RWPE1 (cell line): ENCODE results near the gene APOL2.
"Not testable (repeated sequence)": the region's sequence is repeated elsewhere in the genome, so short reads cannot be mapped to it uniquely, and the experiment has no call there.

Source experiments
- CTCF ChIA-PET: fragments of 350-600 bp; sonication (Branson Sonifier 250); formaldehyde crosslinking; extraction: SDS; loops from one replicate; lab custom pipeline; 2021; lab: Yijun Ruan, JAX
- POLR2A ChIA-PET: fragments of 400-600 bp; formaldehyde crosslinking; extraction: SDS; loops from one replicate; lab custom pipeline; 2020; ENCODE audit warnings: antibody characterized with exemption; ENCODE audit not compliant: low non-redundant PET; lab: Yijun Ruan, JAX
- DNase-seq: peaks from one replicate; pipeline ENCODE4 v3.0.0; 2012; ENCODE audit warnings: low spot score
- H3K27ac ChIP-seq: fragments of 450-650 bp; 2 replicates; pipeline ENCODE4 v1.5.1; 2017
- CTCF ChIP-seq: fragments of 450-650 bp; conservative IDR thresholded peaks from 2 replicates; pipeline ENCODE4 v1.5.1; 2017; ENCODE audit warnings: low read depth, mild to moderate bottlenecking

Gene APOL2

GRCh38 chr22:36253523-36254490, 14.5 kb upstream of the APOL2 start:
- POLR2A ChIA-PET = no interaction called here
- H3K27ac ChIP-seq = peak overlapping the region; percentile 6; the same call in 1 of the 2 replicates
- no peak for TF ChIP-seq CTCF
- CTCF ChIA-PET = interaction anchor here (0.6 kb wide), 1 partner anchor 33 kb away, joined by 3 read pairs; no protein-coding TSS in a partner anchor
- no peak for DNase-seq

- ChIA-PET CTCF (interaction anchor here (0.6 to 1.1 kb wide), 2 partner anchors 13 to 33 kb away, joined by 3 read pairs; partner anchors contain the start of gene APOL2), POLR2A (no interaction called here)
- no peak for TF ChIP-seq CTCF
- H3K27ac ChIP-seq = peak within 1 kb of the TSS; percentile 6; the same call in 1 of the 2 replicates
- no peak for DNase-seq
Observed at GRCh38 chr22:36252754-36253522, 13.6 kb upstream of the APOL2 start, which contains the start of gene APOL1. Gene APOL1 (plus strand): TSS chr22:36253133. CDS start chr22:36254956, 1,823 bp downstream.

- DNase-seq, H3K27ac ChIP-seq, POLR2A ChIA-PET: not testable (repeated sequence)
- CTCF ChIA-PET = interaction anchor here (1.1 kb wide), 1 partner anchor 13 kb away, joined by 3 read pairs; the partner anchor contains the start of gene APOL2
Observed at GRCh38 chr22:36251979-36252608, 12.8 kb upstream of the APOL2 start.

- POLR2A ChIA-PET, DNase-seq, H3K27ac ChIP-seq, CTCF ChIA-PET: not testable (repeated sequence)
Observed at GRCh38 chr22:36250292-36250960, 11.1 kb upstream of the APOL2 start.

GRCh38 chr22:36249160-36249559, 9.8 kb upstream of the APOL2 start:
- CTCF ChIA-PET = no interaction called here
- POLR2A ChIA-PET = no interaction called here
- no peak overlapping the region for H3K27ac ChIP-seq
- no peak for DNase-seq
- no peak for TF ChIP-seq CTCF

GRCh38 chr22:36247955-36248354, 8.6 kb upstream of the APOL2 start:
- no peak for DNase-seq
- CTCF ChIA-PET = no interaction called here
- TF ChIP-seq CTCF = no peak
- POLR2A ChIA-PET = no interaction called here
- no peak overlapping the region for H3K27ac ChIP-seq
